Karpas-422 (cell line): ENCODE data around the gene GOT2. TPM values are rescaled to one million over a fixed set of nuclear protein-coding genes. Genes with fewer than 3 reads are reported as not detected.
A peak's percentile ranks its signal among the peaks of the same experiment; 100 is the strongest.

Experiments
- DNase-seq: peaks from one replicate; pipeline ENCODE4 v3.0.0-alpha.2; 2015
- H2AFZ ChIP-seq: fragments of 200-600 bp; sonication (generic); 2 replicates; pipeline ENCODE4 v1.6.1; 2014; ENCODE audit warnings: antibody characterized with exemption, low read length, mixed read lengths
- H3K27ac ChIP-seq: fragments of 200-600 bp; sonication (generic); 2 replicates; pipeline ENCODE4 v1.5.1; 2014; ENCODE audit warnings: mild to moderate bottlenecking, low read length, moderate library complexity
- H3K27me3 ChIP-seq: fragments of 200-600 bp; sonication (generic); 2 replicates; pipeline ENCODE4 v1.6.1; 2014; ENCODE audit warnings: low read length, mixed read lengths
- H3K36me3 ChIP-seq: fragments of 200-600 bp; sonication (generic); 2 replicates; pipeline ENCODE4 v1.6.1; 2014; ENCODE audit warnings: low read length, mixed read lengths; ENCODE audit not compliant: insufficient read depth
- H3K4me1 ChIP-seq: fragments of 200-600 bp; sonication (generic); 2 replicates; pipeline ENCODE4 v1.6.1; 2014; ENCODE audit warnings: mild to moderate bottlenecking, low read length, mixed read lengths
- H3K4me2 ChIP-seq: fragments of 200-600 bp; sonication (generic); 2 replicates; pipeline ENCODE4 v1.6.1; 2014; ENCODE audit warnings: low read length, low read depth, mild to moderate bottlenecking; ENCODE audit not compliant: poor library complexity, severe bottlenecking
- H3K4me3 ChIP-seq: fragments of 200-600 bp; sonication (generic); 2 replicates; pipeline ENCODE4 v1.5.1; 2014; ENCODE audit warnings: mild to moderate bottlenecking, antibody characterized with exemption, low read length, mixed read lengths
- H3K79me2 ChIP-seq: fragments of 200-600 bp; sonication (generic); 2 replicates; pipeline ENCODE4 v1.6.1; 2014; ENCODE audit warnings: mild to moderate bottlenecking, low read length, mixed read lengths
- H3K9ac ChIP-seq: fragments of 200-600 bp; sonication (generic); 2 replicates; pipeline ENCODE4 v1.6.0; 2014; ENCODE audit warnings: low read length
- H3K9me2 ChIP-seq: fragments of 200-600 bp; sonication (generic), shearing (Covaris generic); replicated peaks from 2 replicates; pipeline ENCODE4 v1.6.0; 2014; ENCODE audit warnings: mild to moderate bottlenecking, low read length, moderate library complexity; ENCODE audit not compliant: insufficient read depth
- H3K9me3 ChIP-seq: fragments of 300-700, 200-600 bp; sonication (generic); 2 replicates; pipeline ENCODE4 v1.6.1; 2014; ENCODE audit warnings: low read length, mixed read lengths
- H4K20me1 ChIP-seq: fragments of 200-600 bp; sonication (generic); 2 replicates; pipeline ENCODE4 v1.6.1; 2014; ENCODE audit warnings: mild to moderate bottlenecking, antibody characterized with exemption, low read length, low read depth; ENCODE audit not compliant: insufficient read depth
- total RNA-seq: library from RNA; depleted of rRNA; stranded (reverse); fragments of >200 nt; shearing (Covaris generic); gene quantifications from 2 replicates; pipeline ENCODE4 v1.2.3, GENCODE V29; 2014; ENCODE audit warnings: low replicate concordance

The GOT2 gene
- total RNA-seq, 1 experiment from 2014 or later = 97.5 TPM

DNA sequence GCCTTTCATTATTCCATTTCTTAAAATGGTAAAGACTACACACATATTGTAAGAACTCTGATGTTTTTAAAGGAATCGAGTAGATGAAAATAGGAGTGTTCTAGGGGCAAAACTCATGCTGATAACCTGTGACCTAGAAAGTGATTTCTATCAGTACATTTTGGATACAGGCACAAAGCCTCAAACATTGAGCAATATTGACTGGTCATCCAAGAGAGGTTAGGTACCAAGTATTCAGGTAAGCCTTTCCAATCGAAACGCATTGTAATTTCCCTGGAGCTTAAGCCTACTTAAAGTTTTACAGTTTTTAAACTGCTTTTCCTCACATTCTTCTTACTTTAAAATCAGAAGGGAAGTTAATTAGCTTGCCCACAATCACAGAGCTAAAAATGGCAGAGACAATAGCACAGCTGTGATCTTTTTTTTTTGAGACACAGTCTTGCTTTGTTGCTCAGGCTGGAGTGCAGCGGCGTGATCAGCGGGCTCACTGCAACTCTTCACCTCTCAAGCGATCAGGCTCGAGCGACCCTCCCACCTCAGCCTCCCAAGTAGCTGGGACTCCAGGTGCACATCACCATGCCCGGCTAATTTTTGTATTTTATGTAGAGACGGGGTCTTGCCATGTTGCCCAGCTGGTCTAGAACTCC, 3.3 kb downstream of the GOT2 start:
- H3K9ac ChIP-seq = peak overlapping the region; percentile 1; the same call in 1 of the 2 replicates
- H2AFZ ChIP-seq = no peak overlapping the region
- peak overlapping the region; percentile 80 for H3K4me2 ChIP-seq
- H3K36me3 ChIP-seq = peaks cover 14% of the 10 kb centered on the region; the same call in 1 of the 2 replicates
- DNase-seq = peak; percentile 45
- no peaks in the 10 kb centered on the region for H3K9me2 ChIP-seq
- H3K4me3 ChIP-seq = peak overlapping the region; percentile 28; the same call in 1 of the 2 replicates
- peaks cover 31% of the 10 kb centered on the region; the same call in 1 of the 2 replicates for H4K20me1 ChIP-seq
- peak overlapping the region; percentile 73 for H3K27ac ChIP-seq
- no peaks in the 10 kb centered on the region for H3K9me3 ChIP-seq
- no peaks in the 10 kb centered on the region for H3K27me3 ChIP-seq
- peaks cover 48% of the 10 kb centered on the region for H3K4me1 ChIP-seq
- peaks cover 80% of the 10 kb centered on the region for H3K79me2 ChIP-seq

DNA sequence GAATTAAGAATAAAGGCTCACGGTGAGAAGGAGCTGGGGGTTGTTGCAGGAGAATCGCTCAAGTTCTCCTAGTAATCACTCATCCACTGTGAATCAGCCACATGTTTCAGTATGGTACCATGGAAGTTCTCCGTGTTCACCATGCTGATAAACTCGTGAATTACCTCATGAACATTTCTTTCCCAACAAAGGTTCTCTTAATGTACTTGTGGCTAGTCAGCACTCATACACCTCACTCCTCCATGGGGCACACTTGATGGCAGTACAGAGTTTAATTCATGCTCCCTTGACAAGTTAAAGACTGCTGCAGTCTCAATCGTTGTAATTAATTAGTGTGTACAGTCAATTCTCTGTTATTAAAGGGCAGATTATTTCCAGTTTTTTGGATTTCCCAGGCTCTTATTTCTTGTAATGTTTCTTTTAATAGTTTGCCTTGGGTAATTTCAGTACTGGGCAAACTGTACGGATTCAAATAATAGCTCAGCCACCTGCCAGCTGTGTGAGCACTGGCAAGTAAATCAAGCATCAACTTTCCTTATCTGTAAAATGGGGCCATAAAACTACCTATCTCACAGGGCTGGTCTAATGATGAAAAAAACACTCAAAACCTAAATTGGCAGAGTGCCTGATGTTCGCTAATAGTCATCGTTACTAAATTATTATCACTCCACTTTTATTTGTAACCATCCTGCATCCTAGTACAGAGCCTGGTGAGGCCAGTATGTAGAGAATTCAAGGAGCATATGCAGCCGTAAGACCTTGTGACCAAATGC, 6.1 kb downstream of the GOT2 start:
- Histone ChIP-seq H3K36me3 (peaks cover 14% of the 10 kb centered on the region; the same call in 1 of the 2 replicates), H3K27ac (no peak overlapping the region), H2AFZ (no peak overlapping the region), H3K4me1 (peaks cover 40% of the 10 kb centered on the region), H3K4me3 (no peak overlapping the region), H3K9ac (no peak overlapping the region), H3K79me2 (peaks cover 88% of the 10 kb centered on the region), H3K27me3 (no peaks in the 10 kb centered on the region), H4K20me1 (peaks cover 27% of the 10 kb centered on the region; the same call in 1 of the 2 replicates), H3K9me2 (no peaks in the 10 kb centered on the region), H3K9me3 (no peaks in the 10 kb centered on the region), H3K4me2 (no peak overlapping the region)
- DNase-seq = no peak

DNA sequence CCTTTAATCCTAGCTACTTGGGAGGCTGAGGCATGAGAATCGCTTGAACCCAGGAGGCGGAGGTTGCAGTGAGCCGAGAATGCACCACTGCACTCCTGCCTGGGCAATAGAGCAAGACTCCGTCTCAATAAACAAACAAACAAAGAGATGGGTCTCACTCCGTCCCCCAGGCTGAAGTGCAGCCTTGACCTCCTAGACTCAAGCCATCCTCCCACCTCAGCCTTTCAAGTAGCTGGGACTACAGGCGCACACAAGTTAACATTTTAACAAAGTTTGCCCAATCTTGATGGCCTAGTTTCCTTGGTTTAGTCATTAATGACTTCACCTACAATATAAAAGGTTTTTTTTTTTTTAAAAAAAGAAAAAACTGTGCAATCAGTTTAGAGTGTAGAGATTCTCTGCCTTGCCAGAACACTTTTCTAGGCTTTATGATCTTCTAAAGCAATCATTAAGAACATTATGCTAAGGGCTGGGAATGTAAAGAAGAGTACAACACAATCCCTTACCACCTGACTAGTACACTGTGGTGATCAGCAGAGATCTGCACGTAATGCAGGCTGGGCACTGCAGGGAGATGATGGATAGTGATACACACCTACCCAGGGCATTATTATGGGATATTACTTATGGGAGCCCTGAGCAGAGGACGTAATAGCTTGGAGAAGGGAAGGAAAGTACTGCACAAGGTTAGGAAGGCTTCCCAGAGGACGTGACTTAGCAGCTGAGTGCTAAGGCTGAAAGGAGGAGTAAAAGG, 6.9 kb downstream of the GOT2 start:
- peaks cover 19% of the 10 kb centered on the region; the same call in 1 of the 2 replicates for H3K36me3 ChIP-seq
- no peak overlapping the region for H3K4me2 ChIP-seq
- no peak for DNase-seq
- H3K27me3 ChIP-seq = no peaks in the 10 kb centered on the region
- no peaks in the 10 kb centered on the region for H3K9me2 ChIP-seq
- H3K4me3 ChIP-seq = no peak overlapping the region
- H2AFZ ChIP-seq = no peak overlapping the region
- H4K20me1 ChIP-seq = peaks cover 22% of the 10 kb centered on the region; the same call in 1 of the 2 replicates
- H3K27ac ChIP-seq = no peak overlapping the region
- H3K79me2 ChIP-seq = peaks cover 85% of the 10 kb centered on the region
- H3K4me1 ChIP-seq = peaks cover 32% of the 10 kb centered on the region
- no peak overlapping the region for H3K9ac ChIP-seq
- H3K9me3 ChIP-seq = no peaks in the 10 kb centered on the region

DNA sequence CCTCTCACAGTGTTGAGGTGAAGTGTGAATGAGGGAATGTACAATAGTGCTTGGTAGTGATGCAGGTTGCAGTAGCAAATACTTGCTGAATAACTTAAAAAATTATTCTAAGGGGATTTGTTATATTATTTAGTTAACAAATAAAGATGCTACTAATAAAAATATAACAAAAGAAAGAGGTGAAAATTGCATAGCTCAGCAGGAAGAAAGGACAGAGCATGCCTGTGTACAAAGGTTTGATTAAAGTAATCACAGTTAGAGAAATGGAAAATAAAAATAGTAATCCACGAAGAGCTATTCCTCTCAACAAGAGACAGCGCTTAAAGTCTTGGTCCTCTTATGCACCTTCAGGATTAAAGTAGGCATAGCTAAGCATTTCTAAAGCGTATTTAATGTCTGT, 11.0 kb downstream of the GOT2 start:
- no peaks in the 10 kb centered on the region for H3K9me3 ChIP-seq
- no peak overlapping the region for H3K27ac ChIP-seq
- no peak overlapping the region for H3K4me3 ChIP-seq
- H2AFZ ChIP-seq = no peak overlapping the region
- no peak overlapping the region for H3K9ac ChIP-seq
- H3K27me3 ChIP-seq = no peaks in the 10 kb centered on the region
- H3K9me2 ChIP-seq = no peaks in the 10 kb centered on the region
- DNase-seq = no peak
- H3K4me2 ChIP-seq = no peak overlapping the region
- peaks cover 28% of the 10 kb centered on the region for H3K36me3 ChIP-seq
- no peaks in the 10 kb centered on the region for H3K4me1 ChIP-seq
- H3K79me2 ChIP-seq = peaks cover 51% of the 10 kb centered on the region
- peaks cover 10% of the 10 kb centered on the region; the same call in 1 of the 2 replicates for H4K20me1 ChIP-seq

DNA sequence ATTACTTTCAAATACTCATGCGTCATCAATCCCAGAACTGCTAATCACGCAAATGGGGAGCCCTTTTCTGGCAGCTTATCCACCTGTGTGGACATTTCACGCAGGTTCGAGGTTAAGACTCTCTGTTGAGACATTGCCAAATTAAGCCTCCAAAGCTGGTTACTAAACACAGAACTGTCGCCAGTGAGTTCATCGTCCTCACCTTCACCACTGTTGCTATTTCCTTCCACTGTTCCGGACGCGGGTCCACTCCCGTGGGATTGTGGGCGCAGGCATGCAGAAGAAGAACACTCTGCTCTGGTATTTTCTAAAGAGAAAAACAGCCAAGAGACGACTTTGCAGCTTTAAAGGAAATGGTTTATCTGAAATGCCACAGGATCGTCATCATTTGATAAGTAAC, 16.1 kb downstream of the GOT2 start:
- H4K20me1 ChIP-seq = 0 out of 2 replicates have a peak, but pooled peaks cover 5% of the 10 kb centered on the region
- peaks cover 55% of the 10 kb centered on the region for H3K36me3 ChIP-seq
- peaks cover 12% of the 10 kb centered on the region; the same call in 1 of the 2 replicates for H3K79me2 ChIP-seq
- no peak overlapping the region for H2AFZ ChIP-seq
- H3K9me3 ChIP-seq = no peaks in the 10 kb centered on the region
- H3K27me3 ChIP-seq = no peaks in the 10 kb centered on the region
- DNase-seq = no peak
- H3K9me2 ChIP-seq = no peaks in the 10 kb centered on the region
- H3K4me1 ChIP-seq = no peaks in the 10 kb centered on the region
- H3K4me3 ChIP-seq = no peak overlapping the region
- H3K4me2 ChIP-seq = no peak overlapping the region
- no peak overlapping the region for H3K9ac ChIP-seq
- H3K27ac ChIP-seq = no peak overlapping the region

DNA sequence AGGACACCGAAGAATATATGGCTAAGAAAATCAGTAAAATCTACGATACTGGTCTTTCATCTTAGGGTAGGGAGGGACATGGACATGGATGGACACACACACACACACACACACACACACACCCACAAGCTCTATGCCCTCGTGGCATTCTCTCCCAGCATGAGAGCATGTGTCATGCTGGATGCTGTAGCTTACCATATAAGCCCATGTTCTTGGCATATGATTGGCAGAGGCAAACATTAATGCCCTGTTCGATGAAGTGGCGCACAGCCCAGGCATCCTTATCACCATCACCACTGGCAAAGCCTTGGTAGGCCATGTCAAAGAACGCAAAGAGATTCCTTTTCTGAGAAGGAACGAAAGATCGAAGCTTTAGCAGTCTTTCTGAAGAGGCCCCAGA, 17.6 kb downstream of the GOT2 start:
- no peak overlapping the region for H3K9ac ChIP-seq
- no peak overlapping the region for H2AFZ ChIP-seq
- H3K4me2 ChIP-seq = no peak overlapping the region
- DNase-seq = no peak
- no peaks in the 10 kb centered on the region for H3K27me3 ChIP-seq
- H3K9me3 ChIP-seq = no peaks in the 10 kb centered on the region
- H3K4me1 ChIP-seq = no peaks in the 10 kb centered on the region
- peaks cover 61% of the 10 kb centered on the region for H3K36me3 ChIP-seq
- H3K4me3 ChIP-seq = no peak overlapping the region
- no peak overlapping the region for H3K27ac ChIP-seq
- H3K9me2 ChIP-seq = no peaks in the 10 kb centered on the region
- H3K79me2 ChIP-seq = peaks cover 7% of the 10 kb centered on the region; the same call in 1 of the 2 replicates
- 0 out of 2 replicates have a peak, but pooled peaks cover 5% of the 10 kb centered on the region for H4K20me1 ChIP-seq

DNA sequence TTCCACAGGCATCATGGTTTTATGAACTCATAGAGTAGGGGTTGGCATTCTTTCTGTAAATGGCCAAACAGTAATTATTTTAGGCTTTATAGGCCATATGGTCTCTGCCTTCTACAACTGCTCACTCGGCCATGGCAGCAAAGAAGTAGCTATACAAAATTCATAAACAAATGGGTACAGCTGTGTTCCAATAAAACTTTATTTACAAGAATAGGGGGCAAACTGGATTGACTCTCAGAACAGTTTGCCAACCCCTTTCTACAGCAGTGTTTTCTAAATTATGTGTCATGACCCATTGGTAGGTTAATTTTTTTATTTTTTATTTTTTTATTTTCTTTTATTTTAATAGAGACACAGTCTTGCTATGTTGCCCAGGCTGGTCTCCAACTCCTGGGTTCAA, 20.4 kb downstream of the GOT2 start:
- Histone ChIP-seq H4K20me1 (no peaks in the 10 kb centered on the region), H3K4me1 (no peaks in the 10 kb centered on the region), H3K27ac (no peak overlapping the region), H2AFZ (no peak overlapping the region), H3K9me3 (no peaks in the 10 kb centered on the region), H3K36me3 (peaks cover 65% of the 10 kb centered on the region), H3K4me3 (no peak overlapping the region), H3K9ac (no peak overlapping the region), H3K79me2 (no peaks in the 10 kb centered on the region), H3K4me2 (no peak overlapping the region), H3K9me2 (no peaks in the 10 kb centered on the region), H3K27me3 (no peaks in the 10 kb centered on the region)
- DNase-seq = no peak

DNA sequence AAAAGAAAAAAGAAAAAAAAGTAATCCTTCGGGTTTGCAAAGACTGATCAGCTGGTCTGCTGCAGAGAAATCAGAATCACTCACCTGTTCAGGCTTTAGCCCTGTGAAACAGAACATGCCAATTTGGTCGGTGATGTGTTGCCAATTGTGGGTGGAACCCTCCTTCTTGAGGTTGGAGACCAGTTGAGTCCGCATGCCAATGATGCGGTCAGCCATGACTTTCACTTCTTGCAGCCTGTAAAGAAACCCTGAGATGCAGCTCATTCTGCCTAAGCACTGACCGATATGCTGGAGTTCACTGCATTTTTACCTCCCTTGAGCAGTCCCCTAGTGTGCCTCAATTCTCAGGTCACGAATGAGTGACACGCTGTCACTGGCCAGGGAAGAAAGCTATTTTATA, 24.8 kb downstream of the GOT2 start:
- peaks cover 57% of the 10 kb centered on the region for H3K36me3 ChIP-seq

More for the DNA sequence above, 24.8 kb downstream of the GOT2 start:
- no peaks in the 10 kb centered on the region for H3K4me1 ChIP-seq
- no peaks in the 10 kb centered on the region for H3K9me3 ChIP-seq
- no peaks in the 10 kb centered on the region for H3K27me3 ChIP-seq
- H3K27ac ChIP-seq = no peak overlapping the region
- H3K9me2 ChIP-seq = no peaks in the 10 kb centered on the region
- no peaks in the 10 kb centered on the region for H3K79me2 ChIP-seq
- H2AFZ ChIP-seq = no peak overlapping the region
- H3K4me3 ChIP-seq = no peak overlapping the region
- no peak for DNase-seq
- H3K4me2 ChIP-seq = no peak overlapping the region
- H3K9ac ChIP-seq = no peak overlapping the region
- H4K20me1 ChIP-seq = no peaks in the 10 kb centered on the region
